ENCODE data around the gene SLX4IP.

SLX4IP gene

GRCh38 chr20:10591946-10592521, 156.9 kb downstream of the SLX4IP start:
- FAIRE-seq (peak; percentile 15), DNase-seq (ENCODE audit: insufficient read length, low spot score) (no peak)
- TF ChIP-seq POLR2A (IDR thresholded peaks at IDR 0.05; ENCODE audit: low read depth, low read length), result no peak

GRCh38 chr20:10594296-10594868, 159.3 kb downstream of the SLX4IP start:
- no peak for FAIRE-seq
- TF ChIP-seq POLR2A (IDR thresholded peaks at IDR 0.05; ENCODE audit: low read depth, low read length), result no peak
- DNase-seq (ENCODE audit: insufficient read length, low spot score), result no peak

GRCh38 chr20:10595266-10595665, 160.2 kb downstream of the SLX4IP start:
- DNase-seq (ENCODE audit: insufficient read length, low spot score) (no peak), FAIRE-seq (no peak)
- TF ChIP-seq POLR2A (IDR thresholded peaks at IDR 0.05; ENCODE audit: low read depth, low read length), result no peak

GRCh38 chr20:10595985-10596384, 160.9 kb downstream of the SLX4IP start:
- no peak for FAIRE-seq
- TF ChIP-seq POLR2A (IDR thresholded peaks at IDR 0.05; ENCODE audit: low read depth, low read length), result no peak
- DNase-seq (ENCODE audit: insufficient read length, low spot score), result no peak

- FAIRE-seq (no peak), DNase-seq (ENCODE audit: insufficient read length, low spot score) (no peak)
- no peak for TF ChIP-seq POLR2A (IDR thresholded peaks at IDR 0.05; ENCODE audit: low read depth, low read length)
Observed at GRCh38 chr20:10596710-10597121, 161.6 kb downstream of the SLX4IP start.

GRCh38 chr20:10597637-10598036, 162.5 kb downstream of the SLX4IP start:
- FAIRE-seq (no peak), DNase-seq (ENCODE audit: insufficient read length, low spot score) (no peak)
- TF ChIP-seq POLR2A (IDR thresholded peaks at IDR 0.05; ENCODE audit: low read depth, low read length), result no peak

GRCh38 chr20:10602221-10602871, 167.2 kb downstream of the SLX4IP start:
- TF ChIP-seq POLR2A (IDR thresholded peaks at IDR 0.05; ENCODE audit: low read depth, low read length), result no peak
- FAIRE-seq (no peak), DNase-seq (ENCODE audit: insufficient read length, low spot score) (no peak)

GRCh38 chr20:10603378-10603777, 168.3 kb downstream of the SLX4IP start:
- DNase-seq (ENCODE audit: insufficient read length, low spot score) (no peak), FAIRE-seq (no peak)
- TF ChIP-seq POLR2A (IDR thresholded peaks at IDR 0.05; ENCODE audit: low read depth, low read length), result no peak

GRCh38 chr20:10603971-10604864, 169.1 kb downstream of the SLX4IP start:
- FAIRE-seq (peak; percentile 78), DNase-seq (ENCODE audit: insufficient read length, low spot score) (peak; percentile 62)
- peak; percentile 37; the same call in 1 of the 2 replicates for TF ChIP-seq POLR2A (IDR thresholded peaks at IDR 0.05; ENCODE audit: low read depth, low read length)

- DNase-seq (ENCODE audit: insufficient read length, low spot score), result no peak
Observed at GRCh38 chr20:10604865-10605440, 169.8 kb downstream of the SLX4IP start.

GRCh38 chr20:10605547-10606195, 170.6 kb downstream of the SLX4IP start:
- TF ChIP-seq POLR2A (IDR thresholded peaks at IDR 0.05; ENCODE audit: low read depth, low read length), result no peak
- DNase-seq (ENCODE audit: insufficient read length, low spot score), result no peak
- no peak for FAIRE-seq

More at GRCh38 chr20:10604865-10605440, 169.8 kb downstream of the SLX4IP start:
- no peak for TF ChIP-seq POLR2A (IDR thresholded peaks at IDR 0.05; ENCODE audit: low read depth, low read length)
- no peak for FAIRE-seq

GRCh38 chr20:10609276-10609675, 174.2 kb downstream of the SLX4IP start:
- DNase-seq (ENCODE audit: insufficient read length, low spot score) (no peak), FAIRE-seq (no peak)
- no peak for TF ChIP-seq POLR2A (IDR thresholded peaks at IDR 0.05; ENCODE audit: low read depth, low read length)

GRCh38 chr20:10609770-10610169, 174.7 kb downstream of the SLX4IP start:
- no peak for FAIRE-seq
- DNase-seq (ENCODE audit: insufficient read length, low spot score), result no peak
- no peak for TF ChIP-seq POLR2A (IDR thresholded peaks at IDR 0.05; ENCODE audit: low read depth, low read length)

Data from H54 (cell line).